ENCODE results near the gene DMXL1.

GRCh38 chr5:119129770-119130169 is 58.9 kb downstream of the DMXL1 start:
- TF ChIP-seq, protein P1, sequence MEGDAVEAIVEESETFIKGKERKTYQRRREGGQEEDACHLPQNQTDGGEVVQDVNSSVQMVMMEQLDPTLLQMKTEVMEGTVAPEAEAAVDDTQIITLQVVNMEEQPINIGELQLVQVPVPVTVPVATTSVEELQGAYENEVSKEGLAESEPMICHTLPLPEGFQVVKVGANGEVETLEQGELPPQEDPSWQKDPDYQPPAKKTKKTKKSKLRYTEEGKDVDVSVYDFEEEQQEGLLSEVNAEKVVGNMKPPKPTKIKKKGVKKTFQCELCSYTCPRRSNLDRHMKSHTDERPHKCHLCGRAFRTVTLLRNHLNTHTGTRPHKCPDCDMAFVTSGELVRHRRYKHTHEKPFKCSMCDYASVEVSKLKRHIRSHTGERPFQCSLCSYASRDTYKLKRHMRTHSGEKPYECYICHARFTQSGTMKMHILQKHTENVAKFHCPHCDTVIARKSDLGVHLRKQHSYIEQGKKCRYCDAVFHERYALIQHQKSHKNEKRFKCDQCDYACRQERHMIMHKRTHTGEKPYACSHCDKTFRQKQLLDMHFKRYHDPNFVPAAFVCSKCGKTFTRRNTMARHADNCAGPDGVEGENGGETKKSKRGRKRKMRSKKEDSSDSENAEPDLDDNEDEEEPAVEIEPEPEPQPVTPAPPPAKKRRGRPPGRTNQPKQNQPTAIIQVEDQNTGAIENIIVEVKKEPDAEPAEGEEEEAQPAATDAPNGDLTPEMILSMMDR (conservative IDR thresholded peaks at IDR 0.05; ENCODE audit: low read depth, low read length), result no peak
- TF ChIP-seq EZH2phosphoT487 (IDR thresholded peaks at IDR 0.05; ENCODE audit: borderline replicate concordance, low read length), result no peak
- no peak for TF ChIP-seq EZH2 (IDR thresholded peaks at IDR 0.05; ENCODE audit: low read length, unreplicated experiment)
